Lung (tissue), 12 donors: ENCODE results near the gene CGNL1. TPM values are rescaled to one million over a fixed set of nuclear protein-coding genes. Genes with fewer than 3 reads are reported as not detected.

ENCODE experiments used
- ATAC-seq: fragments of 200-7000 bp; cut with Tn5 transposase; one replicate; pipeline ENCODE4 v1.9.1; 2020; ENCODE audit warnings: moderate number of reproducible peaks; ENCODE audit not compliant: insufficient read depth, low FRiP score
- DNase-seq, 3 donors: peaks; one replicate each; pipeline ENCODE4 v3.0.0-alpha.2; 2013 to 2017
- H3K27ac ChIP-seq, 2 donors: one replicate each; pipeline ENCODE4 v1.5.1; 2013; ENCODE audit warnings: mild to moderate bottlenecking in 2 of 2, moderate library complexity in 2 of 2, control low read depth in 1 of 2, inconsistent platforms in 1 of 2, low read depth in 1 of 2, low read length in 1 of 2
- H3K27me3 ChIP-seq, 3 donors: one replicate each; pipeline ENCODE4 v1.5.1; 2013; ENCODE audit warnings: low read length in 2 of 3; ENCODE audit not compliant: control insufficient read depth in 3 of 3, insufficient read depth in 3 of 3
- H3K36me3 ChIP-seq, 4 donors: one replicate each; pipeline ENCODE4 v1.5.1; 2013; ENCODE audit warnings: low read length in 4 of 4, mild to moderate bottlenecking in 1 of 4, moderate library complexity in 1 of 4; ENCODE audit not compliant: control insufficient read depth in 4 of 4, insufficient read depth in 4 of 4
- H3K4me1 ChIP-seq, 5 donors: one replicate each; pipeline ENCODE4 v1.5.1; 2013; ENCODE audit warnings: low read length in 5 of 5, mild to moderate bottlenecking in 2 of 5, moderate library complexity in 1 of 5; ENCODE audit not compliant: control insufficient read depth in 5 of 5, insufficient read depth in 5 of 5
- H3K4me3 ChIP-seq: one replicate; pipeline ENCODE4 v1.5.1; 2013; ENCODE audit warnings: mild to moderate bottlenecking, control low read depth, moderate library complexity
- H3K9ac ChIP-seq, 2 donors: one replicate each; pipeline ENCODE4 v1.5.1; 2013; ENCODE audit warnings: low read length in 2 of 2, control low read depth in 1 of 2; ENCODE audit not compliant: insufficient read depth in 1 of 2
- H3K9me3 ChIP-seq, 4 donors: one replicate each; pipeline ENCODE4 v1.5.1; 2013; ENCODE audit warnings: low read length in 3 of 4, mild to moderate bottlenecking in 1 of 4, moderate library complexity in 1 of 4; ENCODE audit not compliant: control insufficient read depth in 4 of 4, insufficient read depth in 3 of 4
- WGBS, 2 donors: extraction: QIAGEN DNeasy Blood & Tissue Kit; methylation state at CpG; one replicate each; pipeline ENCODE4 v1.1.7; 2013; 5-methylcytosine and 5-hydroxymethylcytosine counted together
- polyA plus RNA-seq, 2 donors: library from polyadenylated mRNA; stranded (reverse); fragments of 200-250 nt; gene quantifications; one replicate each; pipeline ENCODE4 v1.2.1, GENCODE V29; 2013
- total RNA-seq, 2 donors: library from RNA; depleted of rRNA in 1 of 2; stranded (reverse); fragments of >200 nt in 1 of 2; gene quantifications; one replicate each; pipeline ENCODE4 v1.2.1, GENCODE V29; 2014 to 2021
- TF ChIP-seq, protein P1 (sequence below): IDR thresholded peaks from 2 replicates; pipeline ENCODE4 v1.5.1; 2012; ENCODE audit warnings: mild to moderate bottlenecking; ENCODE audit errors: control extremely low read depth, extremely low read depth
- donor health status: control.
- donor health status: control.
- donor health status: Bipolar disorder and iron deficiency.
- donor health status: healthy.
- donor health status: DM: yes; HTN: yes; CAD: no.

CGNL1 gene
- total and polyA plus RNA-seq, 4 donors: 9.0 to 42.5 (median 22.9) TPM

DNA sequence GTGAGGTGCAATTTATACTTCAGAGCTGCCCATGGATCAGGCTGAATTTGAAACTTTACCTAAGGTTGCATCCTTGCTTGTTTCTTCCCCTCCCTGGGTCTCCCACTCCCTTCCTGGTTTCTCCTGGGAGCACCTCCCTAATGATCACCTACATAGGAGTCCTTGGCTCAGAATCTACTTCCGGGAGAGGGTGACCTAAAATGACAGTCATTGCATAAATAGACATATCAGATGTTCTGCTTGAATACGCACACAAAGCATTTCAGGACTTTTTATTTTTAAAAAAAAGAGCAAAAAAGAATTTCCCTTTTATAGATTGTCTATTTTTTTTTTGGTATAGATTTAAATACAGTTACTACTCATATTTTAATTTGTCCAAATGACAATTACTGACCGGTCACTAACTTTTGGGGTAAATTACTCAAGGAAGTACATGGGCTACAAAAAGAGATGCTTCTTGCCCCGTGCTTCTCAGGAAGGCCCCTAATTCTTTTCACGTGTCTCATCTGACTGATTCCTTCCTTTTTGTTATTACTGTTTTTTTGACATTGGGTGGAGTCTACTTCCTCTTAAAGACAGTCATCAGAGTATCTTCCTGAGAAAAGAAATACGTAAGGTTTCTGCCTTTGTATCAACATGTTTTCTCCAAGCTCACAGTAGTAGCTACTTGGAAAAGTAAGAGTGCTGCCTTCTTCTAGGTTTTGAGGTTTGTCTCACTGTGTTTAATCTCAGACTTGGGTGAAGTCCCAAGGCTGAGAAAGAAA, 210.5 kb downstream of the CGNL1 start:
- Histone ChIP-seq H3K4me1 (peaks cover 0 to 18% (median 8%) of the 10 kb centered on the region in 5 donors), H3K4me3 (no peak overlapping the region), H3K9ac (no peak overlapping the region), H3K9me3 (peaks cover 0 to 12% (median 0%) of the 10 kb centered on the region in 4 donors), H3K27me3 (no peaks in the 10 kb centered on the region), H3K27ac (peak overlapping the region in 1 of 2 donors; percentile 48), H3K36me3 (no peaks in the 10 kb centered on the region)
- TF ChIP-seq, protein P1, sequence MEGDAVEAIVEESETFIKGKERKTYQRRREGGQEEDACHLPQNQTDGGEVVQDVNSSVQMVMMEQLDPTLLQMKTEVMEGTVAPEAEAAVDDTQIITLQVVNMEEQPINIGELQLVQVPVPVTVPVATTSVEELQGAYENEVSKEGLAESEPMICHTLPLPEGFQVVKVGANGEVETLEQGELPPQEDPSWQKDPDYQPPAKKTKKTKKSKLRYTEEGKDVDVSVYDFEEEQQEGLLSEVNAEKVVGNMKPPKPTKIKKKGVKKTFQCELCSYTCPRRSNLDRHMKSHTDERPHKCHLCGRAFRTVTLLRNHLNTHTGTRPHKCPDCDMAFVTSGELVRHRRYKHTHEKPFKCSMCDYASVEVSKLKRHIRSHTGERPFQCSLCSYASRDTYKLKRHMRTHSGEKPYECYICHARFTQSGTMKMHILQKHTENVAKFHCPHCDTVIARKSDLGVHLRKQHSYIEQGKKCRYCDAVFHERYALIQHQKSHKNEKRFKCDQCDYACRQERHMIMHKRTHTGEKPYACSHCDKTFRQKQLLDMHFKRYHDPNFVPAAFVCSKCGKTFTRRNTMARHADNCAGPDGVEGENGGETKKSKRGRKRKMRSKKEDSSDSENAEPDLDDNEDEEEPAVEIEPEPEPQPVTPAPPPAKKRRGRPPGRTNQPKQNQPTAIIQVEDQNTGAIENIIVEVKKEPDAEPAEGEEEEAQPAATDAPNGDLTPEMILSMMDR: no peak
- ATAC-seq: no peak
- DNase-seq: no peak
- WGBS, 2 donors: 50% methylated on average over 6 of the region's 6 CpGs

DNA sequence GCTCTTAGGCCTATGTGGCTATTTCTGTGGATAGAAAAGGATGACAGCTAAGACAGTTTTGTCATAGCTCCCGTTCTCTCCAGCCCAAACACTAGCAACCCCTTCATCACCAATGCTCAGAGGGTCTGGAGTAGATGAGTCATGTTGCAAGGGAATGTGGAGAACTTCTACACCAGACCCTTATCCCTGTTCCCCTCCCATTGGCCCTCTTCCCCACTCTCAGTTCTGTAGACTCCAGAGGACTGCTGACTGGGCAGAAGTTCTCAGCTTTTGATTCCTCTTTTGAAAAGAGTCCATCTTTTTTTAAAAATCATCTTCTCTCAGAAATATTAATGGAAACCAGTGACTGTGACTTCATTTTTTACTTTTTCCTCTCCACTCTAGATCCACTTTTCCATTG, 213.0 kb downstream of the CGNL1 start:
- 76 to 100% methylated on average over 1 of the region's 1 CpG for WGBS, 2 donors
- H3K27me3 ChIP-seq: no peaks in the 10 kb centered on the region
- peaks cover 0 to 21% (median 8%) of the 10 kb centered on the region in 5 donors for H3K4me1 ChIP-seq
- H3K9me3 ChIP-seq: peaks cover 0 to 1% (median 0%) of the 10 kb centered on the region in 4 donors
- no peak overlapping the region for H3K9ac ChIP-seq
- ATAC-seq: no peak
- no peak overlapping the region for H3K4me3 ChIP-seq
- no peak overlapping the region for H3K27ac ChIP-seq
- DNase-seq: peak in 1 of 3 donors; percentile 58
- H3K36me3 ChIP-seq: no peaks in the 10 kb centered on the region
- TF ChIP-seq, protein P1: no peak

DNA sequence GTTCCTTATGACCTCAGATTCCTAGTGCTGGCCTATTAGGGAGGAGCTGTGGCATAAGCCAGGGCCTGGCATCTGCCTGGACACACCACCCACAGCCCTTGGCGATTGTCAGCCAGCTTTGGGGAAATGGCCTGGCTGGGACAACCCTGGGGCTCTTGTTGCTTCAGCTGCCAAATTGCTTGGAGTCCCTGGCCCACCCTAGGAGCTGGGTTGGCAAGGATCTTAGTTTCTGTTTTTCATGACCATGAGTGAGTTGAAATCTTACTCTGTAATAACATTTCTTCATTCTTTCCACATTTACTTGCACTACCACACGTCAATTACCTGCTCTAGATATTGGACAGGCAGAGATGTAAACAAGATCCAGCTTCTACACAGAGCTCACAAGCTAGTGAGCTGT, 213.4 kb downstream of the CGNL1 start:
- no peaks in the 10 kb centered on the region for H3K27me3 ChIP-seq
- H3K4me1 ChIP-seq: peaks cover 0 to 21% (median 8%) of the 10 kb centered on the region in 5 donors
- H3K27ac ChIP-seq: no peak overlapping the region
- peaks cover 0 to 1% (median 0%) of the 10 kb centered on the region in 4 donors for H3K9me3 ChIP-seq
- no peak overlapping the region for H3K9ac ChIP-seq
- H3K36me3 ChIP-seq: no peaks in the 10 kb centered on the region
- TF ChIP-seq, protein P1: no peak
- 58 to 71% methylated on average over 2 of the region's 2 CpGs for WGBS, 2 donors
- no peak overlapping the region for H3K4me3 ChIP-seq
- ATAC-seq (no peak), DNase-seq (peak in 2 of 3 donors; percentile 51 to 70)
